Measurements from ENCODE around the gene KSR1.

DNA sequence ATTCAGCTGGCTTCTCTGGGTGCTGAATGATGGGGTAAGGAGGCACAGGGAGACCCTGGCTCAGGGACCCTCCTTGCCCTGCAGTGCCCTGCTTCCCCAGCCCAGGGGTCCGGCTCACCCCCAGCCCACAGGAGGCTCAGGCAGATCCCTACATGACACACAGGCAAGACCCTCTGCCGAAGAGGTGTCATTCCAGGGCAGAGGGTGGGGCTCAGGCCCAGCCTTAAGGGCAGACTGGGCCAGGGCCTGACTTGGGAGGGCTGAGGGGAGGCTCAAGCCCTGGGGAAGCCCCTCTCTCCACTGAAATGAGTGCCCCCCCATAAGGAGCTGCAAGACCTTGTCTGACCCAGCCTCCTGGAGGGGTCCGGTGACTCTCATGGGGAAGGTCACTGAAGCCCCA lies 30.3 kb upstream of the KSR1 start:
- TF ChIP-seq, protein P1, sequence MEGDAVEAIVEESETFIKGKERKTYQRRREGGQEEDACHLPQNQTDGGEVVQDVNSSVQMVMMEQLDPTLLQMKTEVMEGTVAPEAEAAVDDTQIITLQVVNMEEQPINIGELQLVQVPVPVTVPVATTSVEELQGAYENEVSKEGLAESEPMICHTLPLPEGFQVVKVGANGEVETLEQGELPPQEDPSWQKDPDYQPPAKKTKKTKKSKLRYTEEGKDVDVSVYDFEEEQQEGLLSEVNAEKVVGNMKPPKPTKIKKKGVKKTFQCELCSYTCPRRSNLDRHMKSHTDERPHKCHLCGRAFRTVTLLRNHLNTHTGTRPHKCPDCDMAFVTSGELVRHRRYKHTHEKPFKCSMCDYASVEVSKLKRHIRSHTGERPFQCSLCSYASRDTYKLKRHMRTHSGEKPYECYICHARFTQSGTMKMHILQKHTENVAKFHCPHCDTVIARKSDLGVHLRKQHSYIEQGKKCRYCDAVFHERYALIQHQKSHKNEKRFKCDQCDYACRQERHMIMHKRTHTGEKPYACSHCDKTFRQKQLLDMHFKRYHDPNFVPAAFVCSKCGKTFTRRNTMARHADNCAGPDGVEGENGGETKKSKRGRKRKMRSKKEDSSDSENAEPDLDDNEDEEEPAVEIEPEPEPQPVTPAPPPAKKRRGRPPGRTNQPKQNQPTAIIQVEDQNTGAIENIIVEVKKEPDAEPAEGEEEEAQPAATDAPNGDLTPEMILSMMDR (conservative IDR thresholded peaks at IDR 0.05): no peak
- no peak for TF ChIP-seq ZFX (IDR thresholded peaks at IDR 0.05)
